ENCODE measurements around the gene HS1BP3.

- TF ChIP-seq CTCF (IDR thresholded peaks at IDR 0.05) (no peak), POLR2A (IDR thresholded peaks at IDR 0.05) (no peak)
Measured at GRCh38 chr2:20579866-20580265, 71.0 kb downstream of the HS1BP3 start.
